K562 (cell line): ENCODE data around the gene RAX.

ENCODE experiments used
- CREB3L1 ChIP-seq: fragments of 450-650 bp; IDR thresholded peaks from 2 replicates; pipeline ENCODE4 v1.6.1; 2014; ENCODE audit warnings: low read depth, mild to moderate bottlenecking, moderate library complexity, borderline replicate concordance
- MYC ChIP-seq, 2 experiments: fragments of 250-450 bp in 1 of 2; sonication (Bioruptor Pico) in 1 of 2; IDR thresholded peaks; 2 replicates each; pipeline versions ENCODE4 v1.5.1 to v1.6.1; 2012 to 2021; ENCODE audit warnings: low read depth in 2 of 2, borderline replicate concordance in 1 of 2, improper control_type of control experiment in 1 of 2, low read length in 1 of 2, mild to moderate bottlenecking in 1 of 2, moderate library complexity in 1 of 2
- TAF1 ChIP-seq: IDR thresholded peaks from 2 replicates; pipeline ENCODE4 v1.6.1; 2011; ENCODE audit warnings: mild to moderate bottlenecking, low read length, moderate library complexity; ENCODE audit not compliant: insufficient read depth, control insufficient read depth, severe bottlenecking; ENCODE audit errors: extremely low read depth
- ZNF224 ChIP-seq: sonication (generic); formaldehyde crosslinking; IDR thresholded peaks from 2 replicates; pipeline ENCODE4 v1.8.0; 2022; ENCODE audit warnings: mild to moderate bottlenecking, missing genetic modification reagents

DNA sequence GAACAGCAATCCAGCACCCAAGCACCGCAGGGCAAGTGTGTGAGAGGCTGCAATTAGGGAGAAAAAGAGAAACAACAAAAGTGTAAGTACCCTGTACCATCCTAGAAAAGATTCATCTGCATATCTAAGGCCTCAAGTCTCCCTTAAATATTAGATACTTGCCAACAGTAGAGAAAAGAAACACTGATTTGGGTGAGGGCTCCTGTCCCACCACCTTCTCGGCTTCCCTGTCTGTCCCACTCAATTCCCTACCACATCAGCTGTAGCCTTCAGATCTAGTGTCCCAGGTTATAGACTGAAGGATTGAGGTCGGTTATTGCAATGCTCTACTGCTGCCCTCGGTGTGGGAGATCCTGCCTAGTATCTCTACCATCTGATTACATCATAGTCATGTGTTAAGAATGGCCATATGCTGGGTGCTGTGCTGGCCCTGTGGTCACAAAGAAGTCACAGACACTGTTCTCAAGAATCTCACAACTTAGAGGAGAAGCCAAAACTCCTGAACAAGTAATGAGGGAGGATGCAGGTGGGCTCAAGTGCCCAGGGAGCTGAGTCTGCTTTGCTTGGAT lies 2.5 kb downstream of the RAX start:
- TF ChIP-seq CREB3L1 (no peak), MYC (IDR thresholded peaks at IDR 0.05; ENCODE audit: low read depth, low read length) (no peak), MYC (CRISPR knock-in tag; IDR thresholded peaks at IDR 0.05; ENCODE audit: borderline replicate concordance, low read depth) (no peak), TAF1 (no peak), ZNF224 (CRISPR knock-in tag) (no peak)
